ENCODE data around the gene COL19A1.
"Not testable (repeated sequence)": the region's sequence is repeated elsewhere in the genome, so short reads cannot be mapped to it uniquely, and the experiment has no call there.

COL19A1 gene

DNA sequence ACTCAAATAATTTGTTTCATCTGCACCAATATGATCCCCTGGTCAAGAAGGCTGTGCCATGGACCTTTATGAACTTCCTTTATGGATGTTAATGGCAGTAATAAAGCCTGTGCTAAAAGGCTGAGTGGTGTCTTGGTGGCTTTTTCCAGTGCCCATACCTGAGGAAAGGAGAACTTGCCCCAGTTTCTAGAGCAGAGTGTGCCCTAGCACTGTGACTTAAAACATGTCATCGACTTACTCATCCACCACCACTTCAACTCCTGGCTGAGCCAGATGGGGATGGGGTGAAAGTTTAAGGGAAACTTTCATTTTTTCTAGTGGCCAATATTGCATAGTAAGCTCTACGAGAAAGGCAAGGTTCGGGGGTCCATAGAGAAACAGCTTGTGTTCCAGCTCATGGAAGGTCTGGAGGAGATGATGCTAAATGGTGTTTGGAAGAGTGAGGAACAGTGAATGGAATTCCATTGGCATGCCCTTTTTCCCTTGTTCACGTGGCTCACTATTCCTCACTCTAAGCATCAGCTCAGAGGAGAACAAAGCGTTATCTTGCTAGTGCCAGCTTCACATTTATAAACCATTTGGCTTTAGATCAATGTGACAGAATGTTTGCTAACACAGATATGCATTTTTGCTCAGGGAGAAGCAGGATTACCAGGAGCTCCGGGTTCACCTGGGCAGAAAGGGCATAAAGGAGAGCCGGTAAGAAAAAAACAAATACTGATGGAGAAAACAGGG, 71.2 kb downstream of the COL19A1 start:
- Histone ChIP-seq H3K9ac (ENCODE audit: low read depth, low read length) (no peak overlapping the region), H3K9me3 (ENCODE audit: insufficient read depth, low read depth, low read length) (no peaks in the 10 kb centered on the region), H3K4me3 (ENCODE audit: low read length) (no peak overlapping the region), H3K27me3 (ENCODE audit: insufficient read depth, low read length) (no peaks in the 10 kb centered on the region), H3K27ac (ENCODE audit: low read length) (no peak overlapping the region), H3K36me3 (ENCODE audit: insufficient read depth, low read depth, low read length) (no peaks in the 10 kb centered on the region), H3K4me1 (ENCODE audit: insufficient read depth, low read length) (no peaks in the 10 kb centered on the region)

DNA sequence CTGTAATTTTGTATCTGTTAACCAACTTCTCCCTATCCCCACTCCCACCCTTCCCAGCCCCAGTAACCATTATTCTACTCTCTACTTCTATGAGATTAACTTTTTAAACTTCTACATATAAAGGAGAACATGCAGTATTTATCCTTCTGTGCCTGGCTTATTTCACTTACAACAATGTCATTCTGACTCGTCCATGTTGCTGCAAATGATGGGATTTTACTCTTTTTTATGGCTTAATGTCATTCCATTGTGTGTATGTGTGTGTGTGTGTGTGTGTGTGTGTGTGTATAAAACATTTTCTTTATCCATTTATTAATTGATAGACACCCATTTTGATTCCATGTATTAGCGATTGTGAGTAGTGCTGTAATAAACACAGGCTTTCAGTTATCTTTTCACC, 76.1 kb downstream of the COL19A1 start:
- H3K36me3 ChIP-seq (ENCODE audit: insufficient read depth, low read depth, low read length), result no peaks in the 10 kb centered on the region
- H3K4me3 ChIP-seq (ENCODE audit: low read length), result no peak overlapping the region
- no peak overlapping the region for H3K9ac ChIP-seq (ENCODE audit: low read depth, low read length)
- H3K9me3 ChIP-seq (ENCODE audit: insufficient read depth, low read depth, low read length), result no peaks in the 10 kb centered on the region
- H3K4me1 ChIP-seq (ENCODE audit: insufficient read depth, low read length), result no peaks in the 10 kb centered on the region
- no peak overlapping the region for H3K27ac ChIP-seq (ENCODE audit: low read length)
- H3K27me3 ChIP-seq (ENCODE audit: insufficient read depth, low read length), result no peaks in the 10 kb centered on the region

DNA sequence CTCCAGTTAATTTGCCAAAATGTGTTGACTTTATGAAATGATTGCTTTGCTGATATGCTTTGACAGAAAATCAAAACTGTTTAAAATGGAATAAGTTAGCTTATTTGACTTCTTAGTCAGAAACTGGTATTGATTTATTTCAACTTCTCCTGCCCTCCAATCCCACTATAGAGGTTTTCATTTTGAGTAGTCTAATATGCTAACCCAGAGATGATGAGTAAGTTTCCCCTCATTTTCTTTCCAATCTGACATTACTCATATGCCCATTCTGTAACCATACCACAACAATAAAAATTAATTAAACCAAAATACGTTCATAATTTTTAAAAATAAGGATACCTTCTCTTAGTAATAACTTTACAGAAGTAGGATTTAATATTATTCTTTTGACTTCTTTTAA, 78.8 kb downstream of the COL19A1 start:
- Histone ChIP-seq H3K9ac (ENCODE audit: low read depth, low read length) (no peak overlapping the region), H3K27me3 (ENCODE audit: insufficient read depth, low read length) (no peaks in the 10 kb centered on the region), H3K9me3 (ENCODE audit: insufficient read depth, low read depth, low read length) (no peaks in the 10 kb centered on the region), H3K36me3 (ENCODE audit: insufficient read depth, low read depth, low read length) (no peaks in the 10 kb centered on the region), H3K27ac (ENCODE audit: low read length) (no peak overlapping the region), H3K4me3 (ENCODE audit: low read length) (no peak overlapping the region), H3K4me1 (ENCODE audit: insufficient read depth, low read length) (no peaks in the 10 kb centered on the region)

DNA sequence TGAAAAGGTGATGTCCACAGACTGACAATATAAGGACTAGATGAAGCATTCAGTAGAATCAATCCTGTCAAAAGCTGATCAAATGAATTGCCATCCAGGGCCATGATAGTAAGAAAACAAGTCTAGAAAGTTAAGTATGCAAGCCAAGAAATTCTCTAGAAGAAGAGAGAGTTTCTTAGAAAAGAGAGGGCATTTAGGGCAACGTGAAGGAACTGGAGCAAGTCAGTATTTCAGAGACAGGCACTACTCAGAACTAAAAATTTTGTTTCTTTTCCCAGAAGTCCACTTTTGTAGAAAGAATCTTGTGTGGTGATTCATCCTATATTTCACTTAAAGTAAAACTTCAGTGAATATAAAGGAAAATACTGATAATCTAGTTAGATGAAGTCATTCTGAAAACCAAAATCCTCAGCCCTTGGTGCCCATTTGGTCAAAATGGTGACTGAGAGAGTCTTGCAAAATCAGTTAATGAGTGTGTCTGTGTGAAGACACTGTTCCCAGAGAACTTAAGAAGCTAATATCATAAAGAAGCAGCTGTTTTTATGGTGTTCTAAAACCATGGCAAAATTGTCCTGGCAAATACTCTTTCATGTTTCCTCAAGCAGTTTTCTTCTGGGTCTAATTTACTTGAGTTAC, 82.2 kb downstream of the COL19A1 start:
- Histone ChIP-seq H3K27ac (ENCODE audit: low read length) (no peak overlapping the region), H3K4me3 (ENCODE audit: low read length) (no peak overlapping the region), H3K9ac (ENCODE audit: low read depth, low read length) (no peak overlapping the region), H3K36me3 (ENCODE audit: insufficient read depth, low read depth, low read length) (no peaks in the 10 kb centered on the region), H3K27me3 (ENCODE audit: insufficient read depth, low read length) (no peaks in the 10 kb centered on the region), H3K9me3 (ENCODE audit: insufficient read depth, low read depth, low read length) (no peaks in the 10 kb centered on the region), H3K4me1 (ENCODE audit: insufficient read depth, low read length) (no peaks in the 10 kb centered on the region)

DNA sequence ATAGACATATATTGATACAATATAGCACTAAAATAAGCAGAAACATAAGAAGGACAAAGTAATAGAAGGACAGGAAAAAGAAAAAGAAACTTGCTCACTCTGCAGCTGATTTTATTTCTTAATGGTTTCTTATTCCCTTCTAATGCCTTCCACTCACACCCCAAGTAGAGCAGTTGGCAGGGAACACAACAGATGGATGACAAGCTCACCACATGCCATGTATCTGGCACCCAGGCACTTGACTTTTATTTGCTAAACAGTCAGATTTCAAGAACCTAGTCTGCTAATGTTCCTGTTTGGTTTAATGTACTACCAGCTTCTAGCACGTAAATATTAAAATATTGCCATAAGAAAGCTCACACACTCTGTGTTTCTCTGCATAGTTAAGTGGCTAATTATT, 87.1 kb downstream of the COL19A1 start:
- Histone ChIP-seq H3K4me3 (ENCODE audit: low read length) (no peak overlapping the region), H3K9ac (ENCODE audit: low read depth, low read length) (no peak overlapping the region), H3K4me1 (ENCODE audit: insufficient read depth, low read length) (no peaks in the 10 kb centered on the region), H3K27me3 (ENCODE audit: insufficient read depth, low read length) (no peaks in the 10 kb centered on the region), H3K36me3 (ENCODE audit: insufficient read depth, low read depth, low read length) (no peaks in the 10 kb centered on the region), H3K27ac (ENCODE audit: low read length) (no peak overlapping the region), H3K9me3 (ENCODE audit: insufficient read depth, low read depth, low read length) (no peaks in the 10 kb centered on the region)

DNA sequence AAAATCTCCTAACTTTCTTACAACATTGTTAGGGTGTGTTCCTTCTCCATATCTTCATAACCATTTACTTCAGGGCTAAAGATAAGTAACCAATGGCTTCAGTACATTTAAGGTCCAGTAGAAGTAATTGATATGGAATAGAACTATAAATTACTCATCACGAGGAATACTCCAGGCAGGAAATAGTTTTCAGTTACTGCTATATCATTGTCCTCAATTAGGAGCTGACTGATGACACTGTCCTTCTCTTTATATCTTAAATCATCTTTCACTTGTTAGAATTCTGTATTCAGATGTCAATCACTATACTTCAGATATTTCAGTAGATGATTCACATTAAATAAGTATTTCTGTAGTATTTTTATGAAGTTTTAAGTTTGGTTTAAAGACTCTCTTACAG, 88.4 kb downstream of the COL19A1 start:
- H3K4me3 ChIP-seq (ENCODE audit: low read length), result no peak overlapping the region
- no peaks in the 10 kb centered on the region for H3K4me1 ChIP-seq (ENCODE audit: insufficient read depth, low read length)
- no peak overlapping the region for H3K27ac ChIP-seq (ENCODE audit: low read length)
- no peaks in the 10 kb centered on the region for H3K36me3 ChIP-seq (ENCODE audit: insufficient read depth, low read depth, low read length)
- H3K9ac ChIP-seq (ENCODE audit: low read depth, low read length), result no peak overlapping the region
- no peaks in the 10 kb centered on the region for H3K9me3 ChIP-seq (ENCODE audit: insufficient read depth, low read depth, low read length)
- no peaks in the 10 kb centered on the region for H3K27me3 ChIP-seq (ENCODE audit: insufficient read depth, low read length)

DNA sequence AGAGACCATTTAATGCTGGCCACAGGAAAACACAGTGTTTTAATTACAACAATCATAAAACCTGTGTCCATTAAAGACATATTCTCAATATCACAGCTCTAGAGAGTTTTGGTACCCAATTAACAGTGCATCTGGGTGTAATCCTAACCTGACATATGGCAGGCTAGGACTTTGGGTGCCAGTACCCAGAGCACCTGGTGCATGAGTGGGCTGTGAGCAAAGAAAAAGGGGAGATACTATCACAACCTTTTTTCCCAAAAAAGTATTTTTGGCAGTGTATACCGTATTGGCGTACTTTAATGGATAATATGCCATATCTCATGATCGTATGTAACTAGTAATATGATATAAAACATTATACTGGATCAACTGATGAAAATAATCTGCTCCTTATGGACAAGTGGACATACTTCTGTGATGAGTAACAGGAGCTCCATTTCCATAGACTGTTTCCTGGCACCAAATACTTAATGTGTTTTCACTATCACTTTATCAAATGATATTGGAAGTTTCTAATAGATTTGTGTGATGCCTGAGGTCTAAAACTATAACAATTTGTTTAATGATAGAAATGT, 91.7 kb downstream of the COL19A1 start:
- H3K4me3 ChIP-seq (ENCODE audit: low read length), result no peak overlapping the region
- H3K4me1 ChIP-seq (ENCODE audit: insufficient read depth, low read length), result no peaks in the 10 kb centered on the region
- no peak overlapping the region for H3K9ac ChIP-seq (ENCODE audit: low read depth, low read length)
- no peak overlapping the region for H3K27ac ChIP-seq (ENCODE audit: low read length)
- H3K9me3 ChIP-seq (ENCODE audit: insufficient read depth, low read depth, low read length), result no peaks in the 10 kb centered on the region
- H3K27me3 ChIP-seq (ENCODE audit: insufficient read depth, low read length), result no peaks in the 10 kb centered on the region
- no peaks in the 10 kb centered on the region for H3K36me3 ChIP-seq (ENCODE audit: insufficient read depth, low read depth, low read length)

DNA sequence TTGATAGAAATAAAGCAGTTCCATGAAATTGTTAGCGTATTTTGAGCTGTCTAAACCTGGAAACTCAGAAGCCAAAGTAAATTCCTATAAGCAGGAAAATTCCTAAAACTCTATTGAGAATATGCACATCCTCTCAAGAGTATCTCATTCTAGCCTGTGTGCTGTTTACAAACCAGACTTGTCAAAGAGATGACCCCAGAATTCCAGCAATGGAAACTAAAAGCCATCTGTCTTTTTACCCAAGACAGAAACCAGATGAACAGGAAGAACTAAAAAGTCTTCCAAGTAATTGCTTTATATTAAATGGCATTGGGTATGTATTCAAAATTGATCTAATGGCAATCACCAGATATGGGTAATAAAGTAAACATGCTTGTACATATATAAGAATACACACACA, 92.6 kb downstream of the COL19A1 start:
- H3K27me3 ChIP-seq (ENCODE audit: insufficient read depth, low read length), result no peaks in the 10 kb centered on the region
- H3K4me1 ChIP-seq (ENCODE audit: insufficient read depth, low read length), result no peaks in the 10 kb centered on the region
- no peak overlapping the region for H3K9ac ChIP-seq (ENCODE audit: low read depth, low read length)
- H3K36me3 ChIP-seq (ENCODE audit: insufficient read depth, low read depth, low read length), result no peaks in the 10 kb centered on the region
- H3K9me3 ChIP-seq (ENCODE audit: insufficient read depth, low read depth, low read length), result no peaks in the 10 kb centered on the region
- no peak overlapping the region for H3K27ac ChIP-seq (ENCODE audit: low read length)
- H3K4me3 ChIP-seq (ENCODE audit: low read length), result no peak overlapping the region

DNA sequence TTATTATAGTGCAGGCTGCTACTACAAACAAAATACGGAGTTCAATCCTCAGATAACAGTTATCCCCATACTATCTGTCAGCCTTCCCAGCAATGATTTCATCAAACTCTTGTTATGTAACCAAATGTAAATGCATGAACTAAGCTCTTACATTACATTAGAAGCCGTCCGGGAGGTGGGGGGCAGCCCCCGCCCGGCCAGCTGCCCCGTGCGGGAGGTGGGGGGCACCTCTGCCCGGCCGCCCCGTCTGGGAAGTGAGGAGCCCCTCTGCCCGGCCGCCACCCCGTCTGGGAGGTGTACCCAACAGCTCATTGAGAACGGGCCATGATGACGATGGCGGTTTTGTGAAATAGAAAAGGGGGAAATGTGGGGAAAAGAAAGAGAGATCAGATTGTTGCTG, 99.6 kb downstream of the COL19A1 start:
- H3K4me1 ChIP-seq (ENCODE audit: insufficient read depth, low read length); H3K4me3 ChIP-seq (ENCODE audit: low read length); H3K9ac ChIP-seq (ENCODE audit: low read depth, low read length); H3K9me3 ChIP-seq (ENCODE audit: insufficient read depth, low read depth, low read length); H3K36me3 ChIP-seq (ENCODE audit: insufficient read depth, low read depth, low read length); H3K27me3 ChIP-seq (ENCODE audit: insufficient read depth, low read length); H3K27ac ChIP-seq (ENCODE audit: low read length): not testable (repeated sequence)

DNA sequence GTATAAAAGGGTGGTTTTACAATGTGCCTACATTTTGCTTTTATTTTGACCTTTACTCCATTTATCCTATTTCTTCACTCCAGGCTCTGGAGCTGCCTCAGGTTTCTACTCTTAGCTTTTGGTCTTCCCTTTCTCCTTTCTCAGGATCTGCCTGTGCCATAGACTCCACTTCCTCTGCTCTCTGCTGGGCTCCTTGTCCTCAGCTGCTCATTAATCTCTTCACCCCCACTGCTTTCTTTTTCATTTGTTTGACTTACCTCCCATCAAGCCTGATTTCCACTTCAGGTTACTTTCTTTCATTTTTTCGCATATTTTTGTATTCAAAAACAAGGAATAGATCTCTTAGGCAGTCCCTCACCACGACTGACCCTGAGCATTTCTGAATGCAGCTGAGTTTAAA, 106.8 kb downstream of the COL19A1 start:
- no peaks in the 10 kb centered on the region for H3K36me3 ChIP-seq (ENCODE audit: insufficient read depth, low read depth, low read length)
- H3K4me1 ChIP-seq (ENCODE audit: insufficient read depth, low read length), result peaks cover 5% of the 10 kb centered on the region; the same call in 1 of the 2 replicates
- H3K9me3 ChIP-seq (ENCODE audit: insufficient read depth, low read depth, low read length), result no peaks in the 10 kb centered on the region
- no peaks in the 10 kb centered on the region for H3K27me3 ChIP-seq (ENCODE audit: insufficient read depth, low read length)
- no peak overlapping the region for H3K9ac ChIP-seq (ENCODE audit: low read depth, low read length)
- H3K27ac ChIP-seq (ENCODE audit: low read length), result no peak overlapping the region
- no peak overlapping the region for H3K4me3 ChIP-seq (ENCODE audit: low read length)

DNA sequence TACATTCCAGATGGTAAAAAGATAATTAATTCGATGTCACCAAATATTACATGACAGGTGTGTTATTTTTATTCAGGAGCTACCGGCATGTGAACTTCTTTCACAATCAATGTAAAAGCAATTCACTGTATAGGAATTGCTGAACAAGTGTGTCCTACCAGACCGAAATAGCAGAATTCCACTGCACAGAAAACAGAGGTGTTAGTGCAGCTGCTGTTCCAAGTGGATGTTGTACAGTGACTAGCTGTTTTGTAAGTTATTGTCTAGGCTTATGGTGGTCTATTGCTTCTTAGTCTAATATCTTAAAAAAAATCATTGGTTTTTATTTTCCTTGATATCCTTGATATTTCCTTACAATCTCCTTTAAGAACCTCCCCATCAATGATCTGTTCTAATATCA, 107.4 kb downstream of the COL19A1 start:
- Histone ChIP-seq H3K4me1 (ENCODE audit: insufficient read depth, low read length) (peaks cover 5% of the 10 kb centered on the region; the same call in 1 of the 2 replicates), H3K4me3 (ENCODE audit: low read length) (no peak overlapping the region)

DNA sequence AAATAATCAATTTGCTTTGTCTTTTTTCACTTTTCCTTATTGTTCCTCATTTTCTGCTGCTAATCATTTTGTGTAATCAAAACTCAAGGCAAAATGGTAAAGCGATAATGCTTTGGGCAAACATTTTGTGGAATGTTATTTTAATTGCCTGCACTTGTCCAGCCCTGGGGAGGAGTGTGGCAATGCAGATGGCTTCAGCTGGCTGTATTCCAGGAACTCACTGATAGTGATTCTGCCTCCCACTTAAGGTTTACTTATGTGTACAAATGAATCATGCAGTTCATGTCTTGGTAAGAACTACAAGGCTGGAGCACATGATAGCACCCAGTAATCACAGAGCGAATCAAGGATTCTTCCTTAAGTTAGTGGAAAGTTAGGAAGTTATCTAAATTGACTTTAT, 107.8 kb downstream of the COL19A1 start:
- no peak overlapping the region for H3K4me3 ChIP-seq (ENCODE audit: low read length)
- H3K27me3 ChIP-seq (ENCODE audit: insufficient read depth, low read length), result no peaks in the 10 kb centered on the region
- no peaks in the 10 kb centered on the region for H3K36me3 ChIP-seq (ENCODE audit: insufficient read depth, low read depth, low read length)
- no peaks in the 10 kb centered on the region for H3K9me3 ChIP-seq (ENCODE audit: insufficient read depth, low read depth, low read length)
- no peak overlapping the region for H3K9ac ChIP-seq (ENCODE audit: low read depth, low read length)
- no peak overlapping the region for H3K27ac ChIP-seq (ENCODE audit: low read length)
- H3K4me1 ChIP-seq (ENCODE audit: insufficient read depth, low read length), result peaks cover 5% of the 10 kb centered on the region; the same call in 1 of the 2 replicates

More for the DNA sequence above, 107.4 kb downstream of the COL19A1 start:
- Histone ChIP-seq H3K27ac (ENCODE audit: low read length) (no peak overlapping the region), H3K9me3 (ENCODE audit: insufficient read depth, low read depth, low read length) (no peaks in the 10 kb centered on the region), H3K9ac (ENCODE audit: low read depth, low read length) (no peak overlapping the region), H3K27me3 (ENCODE audit: insufficient read depth, low read length) (no peaks in the 10 kb centered on the region), H3K36me3 (ENCODE audit: insufficient read depth, low read depth, low read length) (no peaks in the 10 kb centered on the region)
